ENCODE results near the gene TMEM256.
A peak's percentile ranks its signal among the peaks of the same experiment; 100 is the strongest.

Gene TMEM256

GRCh38 chr17:7391307-7391706 lies 12.6 kb downstream of the TMEM256 start:
- FAIRE-seq (no peak), DNase-seq (ENCODE audit: insufficient read length, low spot score) (no peak)
- TF ChIP-seq CTCF (IDR thresholded peaks at IDR 0.05; ENCODE audit: insufficient read depth, missing control alignments), result no peak

GRCh38 chr17:7389924-7390910 lies 13.7 kb downstream of the TMEM256 start:
- TF ChIP-seq CTCF (IDR thresholded peaks at IDR 0.05; ENCODE audit: insufficient read depth, missing control alignments), result no peak
- no peak for DNase-seq (ENCODE audit: insufficient read length, low spot score)
- FAIRE-seq, result no peak

- no peak for TF ChIP-seq CTCF (IDR thresholded peaks at IDR 0.05; ENCODE audit: insufficient read depth, missing control alignments)
- peak; percentile 7 for DNase-seq (ENCODE audit: insufficient read length, low spot score)
- no peak for FAIRE-seq
These were observed 15.0 kb downstream of the TMEM256 start for GRCh38 chr17:7388856-7389255.

GRCh38 chr17:7384489-7385081 lies 19.3 kb downstream of the TMEM256 start:
- TF ChIP-seq CTCF (IDR thresholded peaks at IDR 0.05; ENCODE audit: insufficient read depth, missing control alignments), result no peak
- DNase-seq (ENCODE audit: insufficient read length, low spot score), result peak; percentile 11

GRCh38 chr17:7383742-7384488 lies 20.0 kb downstream of the TMEM256 start:
- no peak for TF ChIP-seq CTCF (IDR thresholded peaks at IDR 0.05; ENCODE audit: insufficient read depth, missing control alignments)
- FAIRE-seq (no peak), DNase-seq (ENCODE audit: insufficient read length, low spot score) (no peak)

More at GRCh38 chr17:7384489-7385081, 19.3 kb downstream of the TMEM256 start:
- FAIRE-seq, result no peak

GRCh38 chr17:7383371-7383741 lies 20.5 kb downstream of the TMEM256 start:
- FAIRE-seq (no peak), DNase-seq (ENCODE audit: insufficient read length, low spot score) (no peak)
- no peak for TF ChIP-seq CTCF (IDR thresholded peaks at IDR 0.05; ENCODE audit: insufficient read depth, missing control alignments)
